Dendritic cell treated with granulocyte-macrophage colony-stimulating factor and Interleukin-4, amounts not matched to agents 40 ng/mL and 50 ng/mL, for 4 days (primary cell): ENCODE data around the gene MTERF2.
A peak's percentile ranks its signal among the peaks of the same experiment; 100 is the strongest.

ENCODE experiments used
- H3K27ac Mint-ChIP-seq: one replicate; pipeline ENCODE4 v1.8.0; 2022; ENCODE audit warnings: mild to moderate bottlenecking, mixed read lengths
- H3K27me3 Mint-ChIP-seq: one replicate; pipeline ENCODE4 v1.8.0; 2022; ENCODE audit warnings: mild to moderate bottlenecking, mixed read lengths
- H3K36me3 Mint-ChIP-seq: one replicate; pipeline ENCODE4 v1.8.0; 2022; ENCODE audit warnings: low read depth, mixed read lengths
- H3K4me1 Mint-ChIP-seq: one replicate; pipeline ENCODE4 v1.8.0; 2022; ENCODE audit warnings: low read depth, mixed read lengths
- H3K4me3 Mint-ChIP-seq: one replicate; pipeline ENCODE4 v1.8.0; 2022; ENCODE audit warnings: mild to moderate bottlenecking, moderate library complexity, mixed read lengths
- H3K9me3 Mint-ChIP-seq: one replicate; pipeline ENCODE4 v1.8.0; 2022; ENCODE audit warnings: mixed read lengths
- intact Hi-C: fragments of 100-400 bp; cut with micrococcal nuclease; formaldehyde crosslinking; loops from one replicate; pipeline ENCODE4 v1.15.0; 2022

Gene MTERF2

GRCh38 chr12:106980944-106981343 is 6.0 kb downstream of the MTERF2 start:
- Mint-ChIP-seq H3K4me1 (peaks cover 7% of the 10 kb centered on the region), H3K27ac (no peak overlapping the region), H3K4me3 (no peak overlapping the region), H3K27me3 (peaks cover 3% of the 10 kb centered on the region), H3K36me3 (peaks cover 25% of the 10 kb centered on the region), H3K9me3 (no peaks in the 10 kb centered on the region)
- intact Hi-C loops, result no loop called here

DNA sequence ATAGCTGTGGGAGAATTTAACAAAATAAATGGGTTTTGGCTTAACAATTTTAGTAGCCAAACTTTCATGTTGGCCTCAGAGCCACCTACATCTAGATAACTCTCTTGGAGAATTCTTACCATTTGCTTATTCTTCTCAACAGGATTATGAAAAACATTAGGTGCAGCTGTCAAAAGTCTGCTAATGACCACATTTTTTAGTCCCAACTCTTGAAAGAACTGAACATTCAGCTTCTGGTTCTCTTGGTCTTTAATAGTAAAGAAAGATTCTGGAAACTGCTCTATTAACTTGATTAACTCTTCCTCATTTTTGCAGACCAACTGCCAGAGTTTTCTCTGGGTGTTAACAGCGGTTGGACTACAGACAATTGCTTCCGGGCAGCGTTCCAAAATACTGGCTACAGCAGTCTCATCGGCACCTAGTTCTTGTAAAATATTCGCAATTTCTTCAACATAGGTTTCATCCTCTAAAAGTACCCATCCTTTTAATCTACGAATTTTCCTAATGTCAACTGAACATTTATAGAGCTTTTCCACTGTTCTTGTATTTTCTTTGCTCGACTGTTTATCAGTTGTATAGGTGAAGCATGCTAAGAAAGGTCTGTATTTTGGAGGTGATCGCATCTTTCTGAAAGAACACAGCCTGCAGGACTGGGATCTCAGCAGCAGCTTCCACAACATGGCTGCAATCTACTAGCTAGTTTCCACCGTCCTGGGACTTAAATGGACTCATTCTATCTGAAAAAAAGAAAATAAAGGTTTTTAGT is 8.7 kb downstream of the MTERF2 start:
- no peak overlapping the region for H3K27ac Mint-ChIP-seq
- H3K27me3 Mint-ChIP-seq, result no peaks in the 10 kb centered on the region
- H3K4me1 Mint-ChIP-seq, result no peaks in the 10 kb centered on the region
- no peak overlapping the region for H3K4me3 Mint-ChIP-seq
- peaks cover 6% of the 10 kb centered on the region for H3K36me3 Mint-ChIP-seq
- intact Hi-C loops, result no loop called here
- H3K9me3 Mint-ChIP-seq, result no peaks in the 10 kb centered on the region

GRCh38 chr12:106976668-106977067 is 10.3 kb downstream of the MTERF2 start:
- H3K27me3 Mint-ChIP-seq, result no peaks in the 10 kb centered on the region
- no peaks in the 10 kb centered on the region for H3K4me1 Mint-ChIP-seq
- H3K36me3 Mint-ChIP-seq, result peaks cover 6% of the 10 kb centered on the region
- intact Hi-C loops, result no loop called here
- H3K27ac Mint-ChIP-seq, result no peak overlapping the region
- H3K4me3 Mint-ChIP-seq, result no peak overlapping the region
- no peaks in the 10 kb centered on the region for H3K9me3 Mint-ChIP-seq

- no peak overlapping the region for H3K4me3 Mint-ChIP-seq
- no peaks in the 10 kb centered on the region for H3K9me3 Mint-ChIP-seq
- intact Hi-C loops, result no loop called here
- H3K27ac Mint-ChIP-seq, result no peak overlapping the region
- no peaks in the 10 kb centered on the region for H3K4me1 Mint-ChIP-seq
- H3K27me3 Mint-ChIP-seq, result no peaks in the 10 kb centered on the region
- H3K36me3 Mint-ChIP-seq, result peaks cover 8% of the 10 kb centered on the region
Measured at GRCh38 chr12:106975993-106976658, 10.8 kb downstream of the MTERF2 start.

- intact Hi-C loops, result no loop called here
- Mint-ChIP-seq H3K4me1 (no peaks in the 10 kb centered on the region), H3K4me3 (no peak overlapping the region), H3K9me3 (no peaks in the 10 kb centered on the region), H3K27me3 (no peaks in the 10 kb centered on the region), H3K36me3 (peaks cover 12% of the 10 kb centered on the region), H3K27ac (no peak overlapping the region)
Measured at GRCh38 chr12:106975098-106975497, 11.8 kb downstream of the MTERF2 start.

- H3K36me3 Mint-ChIP-seq, result peaks cover 12% of the 10 kb centered on the region
- no peak overlapping the region for H3K4me3 Mint-ChIP-seq
- intact Hi-C loops, result no loop called here
- no peaks in the 10 kb centered on the region for H3K9me3 Mint-ChIP-seq
- no peaks in the 10 kb centered on the region for H3K27me3 Mint-ChIP-seq
- no peaks in the 10 kb centered on the region for H3K4me1 Mint-ChIP-seq
- no peak overlapping the region for H3K27ac Mint-ChIP-seq
Measured at GRCh38 chr12:106974511-106974910, 12.4 kb downstream of the MTERF2 start.

- Mint-ChIP-seq H3K4me3 (no peak overlapping the region), H3K9me3 (no peaks in the 10 kb centered on the region), H3K27ac (no peak overlapping the region), H3K4me1 (no peaks in the 10 kb centered on the region), H3K36me3 (peaks cover 12% of the 10 kb centered on the region), H3K27me3 (no peaks in the 10 kb centered on the region)
- intact Hi-C loops, result no loop called here
Measured at GRCh38 chr12:106973545-106973944, 13.4 kb downstream of the MTERF2 start.

DNA sequence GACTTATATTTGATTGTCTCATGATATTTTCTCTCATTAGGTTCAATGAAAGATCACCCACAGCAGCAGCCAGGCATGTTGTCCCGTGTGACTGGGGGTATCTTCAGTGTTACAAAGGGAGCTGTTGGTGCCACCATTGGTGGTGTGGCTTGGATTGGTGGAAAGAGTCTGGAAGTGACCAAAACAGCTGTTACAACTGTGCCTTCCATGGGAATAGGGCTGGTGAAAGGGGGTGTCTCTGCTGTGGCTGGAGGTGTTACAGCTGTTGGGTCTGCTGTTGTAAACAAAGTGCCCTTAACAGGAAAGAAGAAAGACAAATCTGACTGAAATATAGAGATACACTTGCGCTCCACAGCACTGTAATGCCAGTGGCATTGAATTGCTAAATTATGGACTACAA is 15.9 kb downstream of the MTERF2 start:
- no peak overlapping the region for H3K27ac Mint-ChIP-seq
- no peaks in the 10 kb centered on the region for H3K4me1 Mint-ChIP-seq
- intact Hi-C loops, result no loop called here
- H3K36me3 Mint-ChIP-seq, result peaks cover 11% of the 10 kb centered on the region
- H3K4me3 Mint-ChIP-seq, result no peak overlapping the region
- no peaks in the 10 kb centered on the region for H3K27me3 Mint-ChIP-seq
- H3K9me3 Mint-ChIP-seq, result no peaks in the 10 kb centered on the region

DNA sequence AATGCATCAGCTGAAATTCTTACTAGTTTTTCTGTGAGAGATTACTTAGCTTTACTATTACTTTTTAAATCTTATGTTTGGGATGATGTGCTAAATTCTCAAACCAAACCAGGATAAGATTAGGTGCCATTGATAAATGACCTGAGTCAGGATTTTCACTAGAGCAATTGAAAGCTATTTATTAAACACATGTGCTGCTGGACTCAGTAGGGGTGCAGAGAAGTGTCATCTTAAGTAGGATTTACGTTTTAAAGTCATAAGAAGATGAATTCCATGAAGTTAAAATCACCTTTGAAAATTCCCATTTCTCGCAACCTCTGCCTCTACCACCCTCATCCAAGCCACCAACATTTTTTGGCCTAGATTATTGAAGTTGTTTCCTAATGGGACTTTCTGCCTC is 22.4 kb downstream of the MTERF2 start:
- intact Hi-C loops, result no loop called here
- Mint-ChIP-seq H3K27me3 (no peaks in the 10 kb centered on the region), H3K36me3 (peaks cover 5% of the 10 kb centered on the region), H3K27ac (no peak overlapping the region), H3K4me3 (no peak overlapping the region), H3K4me1 (no peaks in the 10 kb centered on the region), H3K9me3 (no peaks in the 10 kb centered on the region)

- H3K4me3 Mint-ChIP-seq, result no peak overlapping the region
- no peaks in the 10 kb centered on the region for H3K36me3 Mint-ChIP-seq
- no peak overlapping the region for H3K27ac Mint-ChIP-seq
- H3K4me1 Mint-ChIP-seq, result no peaks in the 10 kb centered on the region
- H3K27me3 Mint-ChIP-seq, result peaks cover 4% of the 10 kb centered on the region
- H3K9me3 Mint-ChIP-seq, result no peaks in the 10 kb centered on the region
- intact Hi-C loops, result no loop called here
Measured at GRCh38 chr12:106962286-106962685, 24.7 kb downstream of the MTERF2 start.

DNA sequence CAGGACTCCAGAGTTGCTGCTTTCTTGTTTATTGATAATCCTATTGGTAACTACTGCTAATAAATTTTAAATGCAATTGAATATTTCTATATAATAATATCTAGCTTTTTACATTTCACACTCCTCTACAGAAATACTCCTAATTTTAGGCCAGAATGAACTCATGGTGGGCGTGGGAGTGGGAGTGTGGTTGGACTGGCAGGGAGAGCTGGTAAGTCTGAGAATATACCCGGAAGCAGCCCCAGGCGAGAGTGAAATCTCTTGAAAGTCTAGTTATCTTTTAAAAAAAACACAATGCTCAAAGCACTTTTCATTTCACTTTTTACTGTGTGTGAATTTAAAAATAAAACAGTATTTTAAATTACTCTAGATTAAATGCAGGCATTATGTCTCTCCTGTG is 26.5 kb downstream of the MTERF2 start:
- H3K27ac Mint-ChIP-seq, result no peak overlapping the region

DNA sequence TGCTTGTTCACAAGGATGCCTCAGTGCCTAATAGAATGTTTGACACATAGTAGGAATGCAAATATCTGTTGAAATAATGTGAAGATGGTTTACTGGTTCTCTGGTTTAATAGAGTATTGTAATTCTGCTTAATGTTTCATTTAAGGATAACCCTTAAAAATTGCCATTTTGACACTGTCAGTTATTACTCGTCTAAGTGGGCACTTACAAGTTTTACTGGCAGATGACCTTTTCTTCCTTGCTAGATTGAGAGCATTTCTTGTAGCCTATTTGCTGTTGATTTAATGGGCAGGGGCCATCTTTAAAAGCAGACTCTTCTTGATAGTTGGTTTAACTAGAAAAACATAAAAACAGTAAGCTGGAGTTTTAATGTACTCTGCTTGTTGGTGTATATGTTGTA is 29.4 kb downstream of the MTERF2 start:
- Mint-ChIP-seq H3K4me3 (peak overlapping the region; percentile 94), H3K27me3 (peaks cover 37% of the 10 kb centered on the region), H3K9me3 (no peaks in the 10 kb centered on the region), H3K36me3 (peaks cover 16% of the 10 kb centered on the region), H3K4me1 (peaks cover 5% of the 10 kb centered on the region), H3K27ac (no peak overlapping the region)
- intact Hi-C loops, result loop anchor here (10.0 kb wide), 1 partner anchor 137 kb away; the partner anchor contains the start of gene CRY1

More for the DNA sequence above, 26.5 kb downstream of the MTERF2 start:
- no peaks in the 10 kb centered on the region for H3K9me3 Mint-ChIP-seq
- intact Hi-C loops, result no loop called here
- peaks cover 11% of the 10 kb centered on the region for H3K27me3 Mint-ChIP-seq
- no peak overlapping the region for H3K4me3 Mint-ChIP-seq
- peaks cover 12% of the 10 kb centered on the region for H3K36me3 Mint-ChIP-seq
- peaks cover 1% of the 10 kb centered on the region for H3K4me1 Mint-ChIP-seq

- Mint-ChIP-seq H3K4me1 (peaks cover 5% of the 10 kb centered on the region), H3K36me3 (peaks cover 16% of the 10 kb centered on the region), H3K27me3 (peaks cover 52% of the 10 kb centered on the region), H3K4me3 (peak overlapping the region; percentile 94), H3K27ac (peak overlapping the region; percentile 76), H3K9me3 (no peaks in the 10 kb centered on the region)
- intact Hi-C loops, result loop anchor here (10.0 kb wide), 1 partner anchor 139 kb away; the partner anchor contains the start of gene CRY1
Measured at GRCh38 chr12:106956048-106956578, 30.8 kb downstream of the MTERF2 start.

- Mint-ChIP-seq H3K36me3 (peaks cover 16% of the 10 kb centered on the region), H3K9me3 (no peaks in the 10 kb centered on the region), H3K4me1 (peaks cover 5% of the 10 kb centered on the region), H3K27ac (peak within 1 kb of the TSS; percentile 76), H3K4me3 (peak within 1 kb of the TSS; percentile 94), H3K27me3 (peaks cover 57% of the 10 kb centered on the region)
- intact Hi-C loops, result loop anchor here (10.0 kb wide), 1 partner anchor 139 kb away; the partner anchor contains the start of gene CRY1
Measured at GRCh38 chr12:106955377-106956047, 31.4 kb downstream of the MTERF2 start, which contains the start of gene TMEM263. Gene TMEM263, plus strand, starts transcription at chr12:106955907. Its CDS starts 11,210 bp downstream, at chr12:106967117.
